Measurements from ENCODE around the gene AURKAIP1. TPM values are rescaled to one million over a fixed set of nuclear protein-coding genes. Genes with fewer than 3 reads are reported as not detected.

The AURKAIP1 gene
- total and polyA plus RNA-seq, 2 of the 13 experiments (the other 11 are each of a cell fraction or from before 2014, with no cell fraction given), result 69.5 to 175 TPM

DNA sequence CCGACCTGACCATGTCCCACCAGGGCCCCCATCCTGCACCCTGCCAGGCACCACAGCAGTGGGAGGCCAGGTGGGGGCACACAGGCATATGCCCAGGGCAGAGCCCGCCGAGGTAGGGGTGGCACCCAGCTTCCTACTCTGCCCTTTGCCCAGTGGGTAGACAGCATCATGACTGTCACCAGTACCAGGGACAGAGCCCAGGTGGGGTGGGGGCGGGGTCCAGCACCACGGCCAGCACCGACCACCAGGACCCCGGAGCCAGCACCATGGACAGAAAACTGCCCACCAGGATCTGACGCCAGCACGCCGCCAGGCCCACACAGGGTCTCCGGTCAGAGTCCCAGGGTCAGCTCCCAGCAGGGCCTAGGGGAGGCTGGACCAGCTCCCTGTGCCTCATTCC lies 40.2 kb downstream of the AURKAIP1 start (continued):
- TF ChIP-seq ZNF704 (CRISPR knock-in tag; IDR thresholded peaks at IDR 0.05; ENCODE audit: borderline replicate concordance), result no peak
- 0 out of 2 replicates have a peak, but pooled peaks have one; percentile 27 for TF ChIP-seq ZBTB3 (CRISPR knock-in tag; IDR thresholded peaks at IDR 0.05; ENCODE audit: borderline replicate concordance, low read depth)
- TF ChIP-seq, protein P1, sequence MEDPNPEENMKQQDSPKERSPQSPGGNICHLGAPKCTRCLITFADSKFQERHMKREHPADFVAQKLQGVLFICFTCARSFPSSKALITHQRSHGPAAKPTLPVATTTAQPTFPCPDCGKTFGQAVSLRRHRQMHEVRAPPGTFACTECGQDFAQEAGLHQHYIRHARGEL (CRISPR knock-in tag; IDR thresholded peaks at IDR 0.05), result no peak
- no peak for TF ChIP-seq YEATS2 (CRISPR knock-in tag; IDR thresholded peaks at IDR 0.05; ENCODE audit: borderline replicate concordance)
- no peak for TF ChIP-seq NFIB (CRISPR knock-in tag; IDR thresholded peaks at IDR 0.05; ENCODE audit: borderline replicate concordance)
- peak; percentile 36; the same call in 1 of the 2 replicates for TF ChIP-seq SNAPC5 (CRISPR knock-in tag; IDR thresholded peaks at IDR 0.05; ENCODE audit: borderline replicate concordance)
- no peak for TF ChIP-seq GATA4 (IDR thresholded peaks at IDR 0.05; ENCODE audit: borderline replicate concordance, low read depth)
- TF ChIP-seq FOXP1 (IDR thresholded peaks at IDR 0.05), result no peak
- no peak for TF ChIP-seq FOXP1 (CRISPR knock-in tag; IDR thresholded peaks at IDR 0.05)
- TF ChIP-seq RNF2 (conservative IDR thresholded peaks at IDR 0.05; ENCODE audit: low read depth), result no peak
- TF ChIP-seq, protein P2, sequence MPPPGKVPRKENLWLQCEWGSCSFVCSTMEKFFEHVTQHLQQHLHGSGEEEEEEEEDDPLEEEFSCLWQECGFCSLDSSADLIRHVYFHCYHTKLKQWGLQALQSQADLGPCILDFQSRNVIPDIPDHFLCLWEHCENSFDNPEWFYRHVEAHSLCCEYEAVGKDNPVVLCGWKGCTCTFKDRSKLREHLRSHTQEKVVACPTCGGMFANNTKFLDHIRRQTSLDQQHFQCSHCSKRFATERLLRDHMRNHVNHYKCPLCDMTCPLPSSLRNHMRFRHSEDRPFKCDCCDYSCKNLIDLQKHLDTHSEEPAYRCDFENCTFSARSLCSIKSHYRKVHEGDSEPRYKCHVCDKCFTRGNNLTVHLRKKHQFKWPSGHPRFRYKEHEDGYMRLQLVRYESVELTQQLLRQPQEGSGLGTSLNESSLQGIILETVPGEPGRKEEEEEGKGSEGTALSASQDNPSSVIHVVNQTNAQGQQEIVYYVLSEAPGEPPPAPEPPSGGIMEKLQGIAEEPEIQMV (CRISPR knock-in tag; IDR thresholded peaks at IDR 0.05; ENCODE audit: low read depth), result no peak
- TF ChIP-seq SUZ12 (IDR thresholded peaks at IDR 0.05; ENCODE audit: low read depth, low read length), result no peak
- no peak for TF ChIP-seq CENPT (CRISPR knock-in tag; IDR thresholded peaks at IDR 0.05; ENCODE audit: low read depth)
- no peak for TF ChIP-seq CBX1 (IDR thresholded peaks at IDR 0.05; ENCODE audit: low read depth)
- TF ChIP-seq ZNF143 (CRISPR knock-in tag; IDR thresholded peaks at IDR 0.05), result no peak
- TF ChIP-seq, protein P3, sequence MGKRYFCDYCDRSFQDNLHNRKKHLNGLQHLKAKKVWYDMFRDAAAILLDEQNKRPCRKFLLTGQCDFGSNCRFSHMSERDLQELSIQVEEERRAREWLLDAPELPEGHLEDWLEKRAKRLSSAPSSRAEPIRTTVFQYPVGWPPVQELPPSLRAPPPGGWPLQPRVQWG (CRISPR knock-in tag; IDR thresholded peaks at IDR 0.05; ENCODE audit: borderline replicate concordance, low read depth), result no peak
- TF ChIP-seq, protein P4, sequence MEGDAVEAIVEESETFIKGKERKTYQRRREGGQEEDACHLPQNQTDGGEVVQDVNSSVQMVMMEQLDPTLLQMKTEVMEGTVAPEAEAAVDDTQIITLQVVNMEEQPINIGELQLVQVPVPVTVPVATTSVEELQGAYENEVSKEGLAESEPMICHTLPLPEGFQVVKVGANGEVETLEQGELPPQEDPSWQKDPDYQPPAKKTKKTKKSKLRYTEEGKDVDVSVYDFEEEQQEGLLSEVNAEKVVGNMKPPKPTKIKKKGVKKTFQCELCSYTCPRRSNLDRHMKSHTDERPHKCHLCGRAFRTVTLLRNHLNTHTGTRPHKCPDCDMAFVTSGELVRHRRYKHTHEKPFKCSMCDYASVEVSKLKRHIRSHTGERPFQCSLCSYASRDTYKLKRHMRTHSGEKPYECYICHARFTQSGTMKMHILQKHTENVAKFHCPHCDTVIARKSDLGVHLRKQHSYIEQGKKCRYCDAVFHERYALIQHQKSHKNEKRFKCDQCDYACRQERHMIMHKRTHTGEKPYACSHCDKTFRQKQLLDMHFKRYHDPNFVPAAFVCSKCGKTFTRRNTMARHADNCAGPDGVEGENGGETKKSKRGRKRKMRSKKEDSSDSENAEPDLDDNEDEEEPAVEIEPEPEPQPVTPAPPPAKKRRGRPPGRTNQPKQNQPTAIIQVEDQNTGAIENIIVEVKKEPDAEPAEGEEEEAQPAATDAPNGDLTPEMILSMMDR (CRISPR knock-in tag; IDR thresholded peaks at IDR 0.05), result no peak
- TF ChIP-seq SP140L (CRISPR knock-in tag; IDR thresholded peaks at IDR 0.05; ENCODE audit: borderline replicate concordance), result no peak
- TF ChIP-seq SMAD9 (CRISPR knock-in tag; IDR thresholded peaks at IDR 0.05), result no peak
- TF ChIP-seq ZNF747 (CRISPR knock-in tag; IDR thresholded peaks at IDR 0.05; ENCODE audit: borderline replicate concordance), result peak; percentile 65; the same call in 1 of the 2 replicates
- TF ChIP-seq, protein P5, sequence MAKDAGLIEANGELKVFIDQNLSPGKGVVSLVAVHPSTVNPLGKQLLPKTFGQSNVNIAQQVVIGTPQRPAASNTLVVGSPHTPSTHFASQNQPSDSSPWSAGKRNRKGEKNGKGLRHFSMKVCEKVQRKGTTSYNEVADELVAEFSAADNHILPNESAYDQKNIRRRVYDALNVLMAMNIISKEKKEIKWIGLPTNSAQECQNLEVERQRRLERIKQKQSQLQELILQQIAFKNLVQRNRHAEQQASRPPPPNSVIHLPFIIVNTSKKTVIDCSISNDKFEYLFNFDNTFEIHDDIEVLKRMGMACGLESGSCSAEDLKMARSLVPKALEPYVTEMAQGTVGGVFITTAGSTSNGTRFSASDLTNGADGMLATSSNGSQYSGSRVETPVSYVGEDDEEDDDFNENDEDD (CRISPR knock-in tag; IDR thresholded peaks at IDR 0.05; ENCODE audit: borderline replicate concordance), result no peak
- no peak for TF ChIP-seq ZNF292 (CRISPR knock-in tag; IDR thresholded peaks at IDR 0.05; ENCODE audit: borderline replicate concordance, low read depth)
- no peak for TF ChIP-seq GPBP1L1 (CRISPR knock-in tag; IDR thresholded peaks at IDR 0.05)
- TF ChIP-seq RAD51 (IDR thresholded peaks at IDR 0.05; ENCODE audit: borderline replicate concordance), result no peak
